ENCODE measurements around the gene GLT1D1.

Gene GLT1D1

GRCh38 chr12:128938886-128939285 lies 85.6 kb downstream of the GLT1D1 start:
- no peaks in the 10 kb centered on the region for H3K27me3 ChIP-seq (ENCODE audit: insufficient read depth, low read length)
- WGBS (ENCODE audit: extremely low coverage, insufficient coverage, insufficient read length), result no CpG with 5 or more reads among the region's 5 CpGs
- peak; percentile 3 to 32 for DNase-seq
- no peak overlapping the region for H3K4me2 ChIP-seq (ENCODE audit: low read length)
- H3K9me3 ChIP-seq (ENCODE audit: insufficient read depth, low read depth, low read length), result no peaks in the 10 kb centered on the region
- no peak overlapping the region for H3K4ac ChIP-seq (ENCODE audit: low read depth, low read length)
- H3K9ac ChIP-seq (ENCODE audit: low read length), result no peak overlapping the region
- no peak overlapping the region for H2BK12ac ChIP-seq (ENCODE audit: low read length)
- no peaks in the 10 kb centered on the region for H3K36me3 ChIP-seq (ENCODE audit: control insufficient read depth in 1 of 2, insufficient read depth in 2 of 2, low read length in 2 of 2)
- no peak overlapping the region for H2AFZ ChIP-seq (ENCODE audit: insufficient read depth, low read length, poor library complexity)
- H2AK5ac ChIP-seq (ENCODE audit: low read length), result no peak overlapping the region
- no peak overlapping the region for H3K14ac ChIP-seq (ENCODE audit: low read length)
- H2BK5ac ChIP-seq (ENCODE audit: low read depth, low read length, poor library complexity), result no peak overlapping the region
- H3K79me2 ChIP-seq (ENCODE audit: control insufficient read depth, insufficient read depth, low read length, poor library complexity), result no peaks in the 10 kb centered on the region
- no peak overlapping the region for H3K4me3 ChIP-seq (ENCODE audit: low read depth, low read length)
- H3K79me1 ChIP-seq (ENCODE audit: low read length), result no peaks in the 10 kb centered on the region
- no peak overlapping the region for H3K18ac ChIP-seq (ENCODE audit: low read length)
- no peaks in the 10 kb centered on the region for H3K4me1 ChIP-seq (ENCODE audit: control insufficient read depth in 1 of 2, insufficient read depth in 2 of 2, low read length in 2 of 2)
- H3K27ac ChIP-seq (ENCODE audit: low read depth, low read length), result no peak overlapping the region
- H2BK120ac ChIP-seq (ENCODE audit: insufficient read depth, low read length, poor library complexity), result no peak overlapping the region
- H3K23ac ChIP-seq (ENCODE audit: low read length), result no peak overlapping the region
- no peak overlapping the region for H4K12ac ChIP-seq (ENCODE audit: low read depth, low read length)
- no peak overlapping the region for H4K91ac ChIP-seq (ENCODE audit: low read depth, low read length)
- no peak overlapping the region for H4K8ac ChIP-seq (ENCODE audit: low read depth, low read length)

- H3K27me3 ChIP-seq (ENCODE audit: insufficient read depth, low read length), result no peaks in the 10 kb centered on the region
- H4K8ac ChIP-seq (ENCODE audit: low read depth, low read length), result no peak overlapping the region
- no peak for DNase-seq
- no peak overlapping the region for H2BK12ac ChIP-seq (ENCODE audit: low read length)
- H2BK5ac ChIP-seq (ENCODE audit: low read depth, low read length, poor library complexity), result no peak overlapping the region
- H3K79me2 ChIP-seq (ENCODE audit: control insufficient read depth, insufficient read depth, low read length, poor library complexity), result no peaks in the 10 kb centered on the region
- no peaks in the 10 kb centered on the region for H3K9me3 ChIP-seq (ENCODE audit: insufficient read depth, low read depth, low read length)
- H2AK5ac ChIP-seq (ENCODE audit: low read length), result no peak overlapping the region
- no peak overlapping the region for H2BK120ac ChIP-seq (ENCODE audit: insufficient read depth, low read length, poor library complexity)
- no peaks in the 10 kb centered on the region for H3K36me3 ChIP-seq (ENCODE audit: control insufficient read depth in 1 of 2, insufficient read depth in 2 of 2, low read length in 2 of 2)
- H3K14ac ChIP-seq (ENCODE audit: low read length), result no peak overlapping the region
- H3K4me3 ChIP-seq (ENCODE audit: low read depth, low read length), result no peak overlapping the region
- H3K18ac ChIP-seq (ENCODE audit: low read length), result no peak overlapping the region
- no peak overlapping the region for H3K9ac ChIP-seq (ENCODE audit: low read length)
- no peaks in the 10 kb centered on the region for H3K4me1 ChIP-seq (ENCODE audit: control insufficient read depth in 1 of 2, insufficient read depth in 2 of 2, low read length in 2 of 2)
- H2AFZ ChIP-seq (ENCODE audit: insufficient read depth, low read length, poor library complexity), result no peak overlapping the region
- no peaks in the 10 kb centered on the region for H3K79me1 ChIP-seq (ENCODE audit: low read length)
- no peak overlapping the region for H4K91ac ChIP-seq (ENCODE audit: low read depth, low read length)
- H3K23ac ChIP-seq (ENCODE audit: low read length), result no peak overlapping the region
- H3K27ac ChIP-seq (ENCODE audit: low read depth, low read length), result no peak overlapping the region
- H4K12ac ChIP-seq (ENCODE audit: low read depth, low read length), result no peak overlapping the region
- H3K4me2 ChIP-seq (ENCODE audit: low read length), result no peak overlapping the region
- H3K4ac ChIP-seq (ENCODE audit: low read depth, low read length), result no peak overlapping the region
- no CpG with 5 or more reads among the region's 15 CpGs for WGBS (ENCODE audit: extremely low coverage, insufficient coverage, insufficient read length)
These were observed 87.0 kb downstream of the GLT1D1 start for GRCh38 chr12:128940090-128940888.

- Histone ChIP-seq H3K9ac (ENCODE audit: low read length) (no peak overlapping the region), H4K12ac (ENCODE audit: low read depth, low read length) (no peak overlapping the region), H2BK12ac (ENCODE audit: low read length) (no peak overlapping the region), H4K8ac (ENCODE audit: low read depth, low read length) (no peak overlapping the region), H3K23ac (ENCODE audit: low read length) (no peak overlapping the region), H3K79me2 (ENCODE audit: control insufficient read depth, insufficient read depth, low read length, poor library complexity) (no peaks in the 10 kb centered on the region), H3K79me1 (ENCODE audit: low read length) (no peaks in the 10 kb centered on the region), H2BK120ac (ENCODE audit: insufficient read depth, low read length, poor library complexity) (no peak overlapping the region), H3K36me3 (ENCODE audit: control insufficient read depth in 1 of 2, insufficient read depth in 2 of 2, low read length in 2 of 2) (no peaks in the 10 kb centered on the region), H3K4ac (ENCODE audit: low read depth, low read length) (no peak overlapping the region), H2AK5ac (ENCODE audit: low read length) (no peak overlapping the region), H2AFZ (ENCODE audit: insufficient read depth, low read length, poor library complexity) (no peak overlapping the region), H3K4me3 (ENCODE audit: low read depth, low read length) (no peak overlapping the region), H3K27ac (ENCODE audit: low read depth, low read length) (no peak overlapping the region), H4K91ac (ENCODE audit: low read depth, low read length) (no peak overlapping the region), H3K4me1 (ENCODE audit: control insufficient read depth in 1 of 2, insufficient read depth in 2 of 2, low read length in 2 of 2) (no peaks in the 10 kb centered on the region), H3K18ac (ENCODE audit: low read length) (no peak overlapping the region), H2BK5ac (ENCODE audit: low read depth, low read length, poor library complexity) (no peak overlapping the region), H3K14ac (ENCODE audit: low read length) (no peak overlapping the region), H3K9me3 (ENCODE audit: insufficient read depth, low read depth, low read length) (no peaks in the 10 kb centered on the region), H3K27me3 (ENCODE audit: insufficient read depth, low read length) (no peaks in the 10 kb centered on the region), H3K4me2 (ENCODE audit: low read length) (no peak overlapping the region)
- no CpG with 5 or more reads among the region's 5 CpGs for WGBS (ENCODE audit: extremely low coverage, insufficient coverage, insufficient read length)
- DNase-seq, result no peak
These were observed 87.7 kb downstream of the GLT1D1 start for GRCh38 chr12:128940974-128941373.

GRCh38 chr12:128942960-128943477 lies 89.7 kb downstream of the GLT1D1 start:
- no CpG with 5 or more reads among the region's 11 CpGs for WGBS (ENCODE audit: extremely low coverage, insufficient coverage, insufficient read length)
- Histone ChIP-seq H4K91ac (ENCODE audit: low read depth, low read length) (no peak overlapping the region), H3K18ac (ENCODE audit: low read length) (no peak overlapping the region), H2AFZ (ENCODE audit: insufficient read depth, low read length, poor library complexity) (no peak overlapping the region), H4K8ac (ENCODE audit: low read depth, low read length) (no peak overlapping the region), H2BK120ac (ENCODE audit: insufficient read depth, low read length, poor library complexity) (no peak overlapping the region), H3K79me1 (ENCODE audit: low read length) (no peaks in the 10 kb centered on the region), H3K9me3 (ENCODE audit: insufficient read depth, low read depth, low read length) (no peaks in the 10 kb centered on the region), H2BK12ac (ENCODE audit: low read length) (no peak overlapping the region), H2AK5ac (ENCODE audit: low read length) (no peak overlapping the region), H3K79me2 (ENCODE audit: control insufficient read depth, insufficient read depth, low read length, poor library complexity) (no peaks in the 10 kb centered on the region), H3K4me2 (ENCODE audit: low read length) (no peak overlapping the region), H4K12ac (ENCODE audit: low read depth, low read length) (no peak overlapping the region), H2BK5ac (ENCODE audit: low read depth, low read length, poor library complexity) (no peak overlapping the region), H3K27me3 (ENCODE audit: insufficient read depth, low read length) (no peaks in the 10 kb centered on the region), H3K14ac (ENCODE audit: low read length) (no peak overlapping the region), H3K4me3 (ENCODE audit: low read depth, low read length) (no peak overlapping the region), H3K4ac (ENCODE audit: low read depth, low read length) (no peak overlapping the region), H3K36me3 (ENCODE audit: control insufficient read depth in 1 of 2, insufficient read depth in 2 of 2, low read length in 2 of 2) (no peaks in the 10 kb centered on the region), H3K27ac (ENCODE audit: low read depth, low read length) (no peak overlapping the region), H3K23ac (ENCODE audit: low read length) (no peak overlapping the region), H3K9ac (ENCODE audit: low read length) (no peak overlapping the region), H3K4me1 (ENCODE audit: control insufficient read depth in 1 of 2, insufficient read depth in 2 of 2, low read length in 2 of 2) (no peaks in the 10 kb centered on the region)
- no peak for DNase-seq

All from trophoblast cell (in vitro differentiated cells and primary cell).